ENCODE measurements around the gene NCBP2L.

Gene NCBP2L

GRCh38 chrX:107755721-107756120 lies 21.8 kb upstream of the NCBP2L start:
- ChIA-PET POLR2A (no interaction called here), CTCF (no interaction called here)
- no peak overlapping the region for H3K4me3 ChIP-seq (ENCODE audit: low read depth, low read length)
- DNase-seq (ENCODE audit: low read depth, low spot score) = no peak
- TF ChIP-seq CTCF (IDR thresholded peaks at IDR 0.05; ENCODE audit: insufficient read depth, low read length, missing control alignments) = no peak

GRCh38 chrX:107758231-107758766 lies 19.2 kb upstream of the NCBP2L start:
- CTCF ChIA-PET = no interaction called here
- no peak overlapping the region for H3K4me3 ChIP-seq (ENCODE audit: low read depth, low read length)
- no peak for DNase-seq (ENCODE audit: low read depth, low spot score)
- POLR2A ChIA-PET = no interaction called here
- TF ChIP-seq CTCF (IDR thresholded peaks at IDR 0.05; ENCODE audit: insufficient read depth, low read length, missing control alignments) = no peak

GRCh38 chrX:107760304-107761077 lies 17.0 kb upstream of the NCBP2L start:
- CTCF ChIA-PET = interaction anchor here (0.9 to 1.1 kb wide), 3 partner anchors 12 to 17 kb away, joined by 3 to 4 read pairs (median 4); partner anchors contain the start of gene NCBP2L

GRCh38 chrX:107763647-107764046 lies 13.9 kb upstream of the NCBP2L start:
- CTCF ChIA-PET = interaction anchor here (1.0 to 1.5 kb wide), 2 partner anchors 14 to 225 kb away, joined by 4 to 5 read pairs; partner anchors contain the start of gene NCBP2L
- no peak for TF ChIP-seq CTCF (IDR thresholded peaks at IDR 0.05; ENCODE audit: insufficient read depth, low read length, missing control alignments)
- no peak overlapping the region for H3K4me3 ChIP-seq (ENCODE audit: low read depth, low read length)
- POLR2A ChIA-PET = no interaction called here
- no peak for DNase-seq (ENCODE audit: low read depth, low spot score)

More at GRCh38 chrX:107760304-107761077, 17.0 kb upstream of the NCBP2L start:
- H3K4me3 ChIP-seq (ENCODE audit: low read depth, low read length) = no peak overlapping the region
- no peak for DNase-seq (ENCODE audit: low read depth, low spot score)
- TF ChIP-seq CTCF (IDR thresholded peaks at IDR 0.05; ENCODE audit: insufficient read depth, low read length, missing control alignments) = no peak
- POLR2A ChIA-PET = no interaction called here

GRCh38 chrX:107764845-107765608 lies 12.5 kb upstream of the NCBP2L start:
- CTCF ChIA-PET = no interaction called here
- H3K4me3 ChIP-seq (ENCODE audit: low read depth, low read length) = no peak overlapping the region
- no peak for DNase-seq (ENCODE audit: low read depth, low spot score)
- no peak for TF ChIP-seq CTCF (IDR thresholded peaks at IDR 0.05; ENCODE audit: insufficient read depth, low read length, missing control alignments)
- POLR2A ChIA-PET = no interaction called here

Measured in AG04449 (cell line).